H1 (cell line): ENCODE results near the gene SEL1L3. TPM values are rescaled to one million over a fixed set of nuclear protein-coding genes. Genes with fewer than 3 reads are reported as not detected.

Source experiments
- CTCF ChIA-PET: fragments of 300-600 bp; sonication (Branson Sonifier 250); formaldehyde crosslinking; loops from one replicate; lab custom pipeline; 2021; ENCODE audit not compliant: partially characterized antibody; lab: Charles Lee
- POLR2A ChIA-PET: fragments of 300-600 bp; sonication (Branson Sonifier 250); formaldehyde crosslinking; loops from one replicate; lab custom pipeline; 2021; ENCODE audit warnings: inconsistent platforms; ENCODE audit not compliant: partially characterized antibody; lab: Charles Lee
- DNase-seq, 2 experiments: peaks; one replicate each; pipeline versions ENCODE4 v3.0.0 to v3.0.0-alpha.2; 2010 to 2022; ENCODE audit warnings: low spot score in 2 of 2, low read depth in 1 of 2, mixed read lengths in 1 of 2
- FAIRE-seq: peaks from 2 replicates; lab custom pipeline; 2011; peaks lifted over from hg19 to GRCh38; lab: Jason Lieb, UNC
- H2AFZ ChIP-seq: 2 replicates; pipeline ENCODE4 v1.8.1; 2012; ENCODE audit warnings: low read length, inconsistent platforms
- H2AK5ac ChIP-seq: 2 replicates; pipeline ENCODE4 v1.6.1; 2013; ENCODE audit warnings: low read depth, low read length
- H2BK120ac ChIP-seq: replicated peaks from 2 replicates; pipeline ENCODE3; 2013; ENCODE audit warnings: low read depth, low read length, inconsistent platforms
- H2BK12ac ChIP-seq: 2 replicates; pipeline ENCODE4 v1.6.1; 2013; ENCODE audit warnings: low read depth, low read length
- H2BK15ac ChIP-seq: 2 replicates; pipeline ENCODE4 v1.6.1; 2013; ENCODE audit warnings: low read length
- H2BK20ac ChIP-seq: 2 replicates; pipeline ENCODE4 v1.6.1; 2013; ENCODE audit warnings: low read length
- H2BK5ac ChIP-seq: 2 replicates; pipeline ENCODE4 v1.6.1; 2013; ENCODE audit warnings: low read depth, low read length
- H3K14ac ChIP-seq: 2 replicates; pipeline ENCODE4 v1.6.1; 2013; ENCODE audit warnings: inconsistent platforms; ENCODE audit not compliant: insufficient read length
- H3K18ac ChIP-seq: 2 replicates; pipeline ENCODE4 v1.6.1; 2013; ENCODE audit warnings: low read length; ENCODE audit errors: extremely low read depth
- H3K23ac ChIP-seq: 2 replicates; pipeline ENCODE4 v1.6.1; 2013; ENCODE audit warnings: inconsistent platforms; ENCODE audit not compliant: insufficient read length
- H3K23me2 ChIP-seq: 2 replicates; pipeline ENCODE4 v1.6.1; 2013; ENCODE audit warnings: low read depth, low read length
- H3K27ac ChIP-seq: 2 replicates; pipeline ENCODE4 v1.6.1; 2011; ENCODE audit warnings: low read depth, low read length, inconsistent platforms
- H3K27me3 ChIP-seq, 4 experiments: replicated peaks in 1 of 4; 1 replicate in 1 of 4; 2 replicates in 3 of 4; pipeline versions ENCODE4 v1.6.1 to v1.8.1; 2011 to 2013; ENCODE audit warnings: low read length in 3 of 4, mild to moderate bottlenecking in 3 of 4, inconsistent platforms in 2 of 4, mixed read lengths in 2 of 4, moderate library complexity in 1 of 4; ENCODE audit not compliant: control insufficient read depth in 3 of 4, insufficient read depth in 3 of 4; ENCODE audit errors: extremely low read depth in 1 of 4
- H3K36me3 ChIP-seq, 4 experiments: 2 replicates each; pipeline versions ENCODE4 v1.6.1 to v1.8.1; 2011 to 2013; ENCODE audit warnings: mild to moderate bottlenecking in 4 of 4, low read length in 3 of 4, moderate library complexity in 2 of 4, control low read depth in 1 of 4, inconsistent platforms in 1 of 4; ENCODE audit not compliant: insufficient read depth in 4 of 4, control insufficient read depth in 2 of 4
- H3K4ac ChIP-seq: replicated peaks from 2 replicates; pipeline ENCODE3; 2013; ENCODE audit warnings: low read length, low read depth, mixed read lengths, inconsistent platforms; ENCODE audit not compliant: insufficient read length
- H3K4me1 ChIP-seq, 4 experiments: replicated peaks in 1 of 4; 1 replicate in 1 of 4; 2 replicates in 3 of 4; pipeline versions ENCODE4 v1.6.1 to v1.8.1; 2011 to 2013; ENCODE audit warnings: low read length in 3 of 4, inconsistent platforms in 2 of 4, mixed read lengths in 1 of 4; ENCODE audit not compliant: insufficient read depth in 4 of 4, control insufficient read depth in 3 of 4
- H3K4me2 ChIP-seq, 2 experiments: 2 replicates each; pipeline versions ENCODE4 v1.6.1 to v1.8.1; 2011 to 2013; ENCODE audit warnings: low read depth in 2 of 2, low read length in 2 of 2, control low read depth in 1 of 2, inconsistent platforms in 1 of 2, mild to moderate bottlenecking in 1 of 2; ENCODE audit not compliant: insufficient read depth in 1 of 2
- H3K4me3 ChIP-seq, 4 experiments: fragments of 200-600, 300-600 bp in 1 of 4; sonication (generic), shearing (Covaris generic), sonication (Bioruptor Twin) in 1 of 4; 2 replicates each; pipeline versions ENCODE4 v1.5.1 to v1.8.1; 2011 to 2016; ENCODE audit warnings: low read length in 4 of 4, low read depth in 3 of 4, control low read depth in 2 of 4, inconsistent platforms in 2 of 4, mild to moderate bottlenecking in 2 of 4, mixed read lengths in 1 of 4, moderate library complexity in 1 of 4; ENCODE audit not compliant: insufficient read depth in 2 of 4; ENCODE audit errors: extremely low read depth in 1 of 4
- H3K56ac ChIP-seq: replicated peaks from 2 replicates; pipeline ENCODE3; 2013; ENCODE audit warnings: low read depth, mild to moderate bottlenecking, mixed read lengths, low read length, inconsistent platforms; ENCODE audit not compliant: insufficient read length
- H3K79me1 ChIP-seq: 2 replicates; pipeline ENCODE4 v1.6.1; 2013; ENCODE audit warnings: low read depth, low read length, control low read depth
- H3K79me2 ChIP-seq, 2 experiments: 2 replicates each; pipeline versions ENCODE4 v1.6.1 to v1.8.1; 2012 to 2013; ENCODE audit warnings: low read length in 2 of 2, mild to moderate bottlenecking in 2 of 2, inconsistent platforms in 1 of 2; ENCODE audit not compliant: insufficient read depth in 2 of 2, control insufficient read depth in 1 of 2
- H3K9ac ChIP-seq, 4 experiments: replicated peaks in 1 of 4; 1 replicate in 1 of 4; 2 replicates in 3 of 4; pipeline versions ENCODE4 v1.6.1 to v1.8.1; 2011 to 2013; ENCODE audit warnings: low read depth in 3 of 4, low read length in 3 of 4, control low read depth in 2 of 4, mild to moderate bottlenecking in 2 of 4, moderate library complexity in 2 of 4, inconsistent platforms in 1 of 4; ENCODE audit errors: extremely low read depth in 1 of 4
- H3K9me3 ChIP-seq, 2 experiments: 2 replicates each; pipeline versions ENCODE4 v1.6.1 to v1.8.1; 2012 to 2013; ENCODE audit warnings: mild to moderate bottlenecking in 2 of 2, moderate library complexity in 2 of 2, control low read depth in 1 of 2, inconsistent platforms in 1 of 2, low read depth in 1 of 2, low read length in 1 of 2, mixed read lengths in 1 of 2; ENCODE audit not compliant: insufficient read depth in 2 of 2
- H4K20me1 ChIP-seq, 2 experiments: replicated peaks in 1 of 2; 2 replicates each; pipeline versions ENCODE3 to v1.8.1; 2011 to 2013; ENCODE audit warnings: inconsistent platforms in 2 of 2, low read length in 2 of 2, mild to moderate bottlenecking in 1 of 2; ENCODE audit not compliant: insufficient read depth in 2 of 2, control insufficient read depth in 1 of 2
- H4K5ac ChIP-seq: 2 replicates; pipeline ENCODE4 v1.6.1; 2013; ENCODE audit warnings: low read length, low read depth, mixed read lengths, inconsistent platforms; ENCODE audit not compliant: insufficient read length
- H4K8ac ChIP-seq: 2 replicates; pipeline ENCODE4 v1.8.0; 2013; ENCODE audit warnings: mild to moderate bottlenecking, moderate library complexity, low read length, inconsistent platforms; ENCODE audit not compliant: insufficient read depth; ENCODE audit errors: extremely low read depth
- H4K91ac ChIP-seq: replicated peaks from 2 replicates; pipeline ENCODE3; 2013; ENCODE audit warnings: low read length, mixed read lengths, inconsistent platforms; ENCODE audit not compliant: insufficient read length
- CEBPB ChIP-seq: IDR thresholded peaks from 2 replicates; pipeline ENCODE4 v1.6.1; 2012; ENCODE audit warnings: low read depth, low read length
- HDAC6 ChIP-seq: IDR thresholded peaks from one replicate; pipeline ENCODE4 v1.7.1; 2012; ENCODE audit warnings: low read depth, mild to moderate bottlenecking, inconsistent platforms, low read length, moderate library complexity
- TBP ChIP-seq: IDR thresholded peaks from 2 replicates; pipeline ENCODE4 v1.6.1; 2011; ENCODE audit warnings: low read depth, low read length, improper control_type of control experiment
- TEAD4 ChIP-seq: IDR thresholded peaks from 2 replicates; pipeline ENCODE4 v1.6.1; 2012; ENCODE audit warnings: low read depth, low read length, inconsistent platforms, mixed read lengths
- WGBS, 2 experiments: shearing (Covaris generic) in 1 of 2; methylation state at CpG; one replicate each; pipeline versions ENCODE4 v1.1.6 to v1.1.7; 2013 to 2015; ENCODE audit warnings: low lambda C conversion rate in 2 of 2, mixed read lengths in 2 of 2, inconsistent platforms in 1 of 2, low coverage in 1 of 2, missing lambda C conversion rate in 1 of 2; ENCODE audit not compliant: insufficient replicate concordance in 2 of 2, insufficient coverage in 1 of 2, insufficient read length in 1 of 2; ENCODE audit errors: extremely low coverage in 1 of 2, missing lambda C conversion rate in 1 of 2; 5-methylcytosine and 5-hydroxymethylcytosine counted together
- polyA plus RNA-seq, 7 experiments: library from polyadenylated mRNA; depleted of rRNA in 3 of 7; stranded (reverse) in 5 of 7; unstranded in 2 of 7; fragments of >200 nt in 5 of 7; fragments of 200-250 nt in 2 of 7; gene quantifications; 1 replicate in 5 of 7; 2 replicates in 1 of 7; 4 replicates in 1 of 7; pipeline versions ENCODE4 v1.2.1 to v1.2.3, GENCODE V29; 2011 to 2013; ENCODE audit warnings: missing spikeins in 2 of 7, mixed read lengths in 2 of 7
- total RNA-seq: library from RNA; stranded (reverse); fragmentation: NEBNext Ultra II Directional; extraction: Animal tissue kit (Norgen Biotek cat#: 25700); gene quantifications from 2 replicates; pipeline ENCODE4 v1.2.1, GENCODE V29; 2021

The SEL1L3 gene
- total and polyA plus RNA-seq, 2 of the 8 experiments (the other 6 are each of a cell fraction or from before 2014, with no cell fraction given) = 18.2 to 54.0 TPM

- ChIA-PET CTCF (interaction anchor here (1.0 kb wide), 1 partner anchor 8 kb away, joined by 4 read pairs; no protein-coding TSS in a partner anchor), POLR2A (no interaction called here)
- Histone ChIP-seq H3K23ac (no peak overlapping the region), H3K79me1 (no peaks in the 10 kb centered on the region; the same call in 1 of the 2 replicates), H3K9ac (no peak overlapping the region), H4K91ac (no peak overlapping the region), H3K56ac (no peak overlapping the region), H3K18ac (no peak overlapping the region), H3K4me3 (no peak overlapping the region), H3K23me2 (no peaks in the 10 kb centered on the region), H3K9me3 (no peaks in the 10 kb centered on the region), H3K14ac (no peak overlapping the region), H2BK12ac (no peak overlapping the region), H2BK20ac (no peak overlapping the region), H4K20me1 (no peaks in the 10 kb centered on the region), H3K36me3 (peaks cover 4 to 41% (median 25%) of the 10 kb centered on the region in 4 experiments; a peak in 7 of 8 replicates), H3K4me1 (no peaks in the 10 kb centered on the region), H4K5ac (no peak overlapping the region), H4K8ac (no peak overlapping the region), H3K4me2 (no peak overlapping the region), H3K27ac (no peak overlapping the region), H3K27me3 (no peaks in the 10 kb centered on the region), H3K4ac (no peak overlapping the region), H2BK5ac (no peak overlapping the region), H2AFZ (no peak overlapping the region), H2AK5ac (no peak overlapping the region), H2BK120ac (no peak overlapping the region), H2BK15ac (no peak overlapping the region), H3K79me2 (no peaks in the 10 kb centered on the region)
- no peak for DNase-seq
- TF ChIP-seq TEAD4 (no peak), HDAC6 (no peak), CEBPB (peak; percentile 86), TBP (no peak)
- FAIRE-seq = no peak
- 92% methylated on average over 11 of the region's 11 CpGs; no CpG with 5 or more reads in 1 of the 2 experiments for WGBS, 2 experiments
Measured at GRCh38 chr4:25760518-25761157, 102.2 kb downstream of the SEL1L3 start.
